ACC112 (cell line): ENCODE data around the gene CAP2.
"Not testable (repeated sequence)": the region's sequence is repeated elsewhere in the genome, so short reads cannot be mapped to it uniquely, and the experiment has no call there.

Source experiments
- H2AFZ ChIP-seq: fragments of 200-600 bp; sonication (generic); one replicate; pipeline ENCODE4 v1.6.0; 2017; ENCODE audit warnings: antibody characterized with exemption, low read length; ENCODE audit not compliant: unreplicated experiment
- H3K27ac ChIP-seq: fragments of 200-600 bp; sonication (generic); 2 replicates; pipeline ENCODE4 v1.5.1; 2014; ENCODE audit warnings: low read depth, mild to moderate bottlenecking, antibody characterized with exemption, low read length, moderate library complexity
- H3K27me3 ChIP-seq: fragments of 200-600 bp; sonication (generic); 2 replicates; pipeline ENCODE4 v1.6.1; 2014; ENCODE audit warnings: mild to moderate bottlenecking, antibody characterized with exemption, low read length, moderate library complexity, mixed read lengths; ENCODE audit not compliant: insufficient read depth
- H3K36me3 ChIP-seq: fragments of 200-600 bp; sonication (generic); 2 replicates; pipeline ENCODE4 v1.6.1; 2016; ENCODE audit warnings: mild to moderate bottlenecking, antibody characterized with exemption, low read length, moderate library complexity, mixed read lengths; ENCODE audit not compliant: insufficient read depth
- H3K4me1 ChIP-seq: fragments of 200-600 bp; sonication (generic); one replicate; pipeline ENCODE4 v1.6.1; 2016; ENCODE audit warnings: low read length, mixed read lengths; ENCODE audit not compliant: insufficient read depth, unreplicated experiment, control insufficient read depth
- H3K4me3 ChIP-seq: fragments of 200-600 bp; sonication (generic); 2 replicates; pipeline ENCODE4 v1.5.1; 2014; ENCODE audit warnings: mild to moderate bottlenecking, low read depth, low read length
- H3K79me2 ChIP-seq: fragments of 200-600 bp; sonication (generic); one replicate; pipeline ENCODE4 v1.6.0; 2016; ENCODE audit warnings: low read length; ENCODE audit not compliant: control insufficient read depth, unreplicated experiment, insufficient read depth

CAP2 gene

GRCh38 chr6:17565399-17565798, 172.0 kb downstream of the CAP2 start:
- Histone ChIP-seq H2AFZ (no peak overlapping the region), H3K4me1 (no peaks in the 10 kb centered on the region), H3K27ac (no peak overlapping the region), H3K79me2 (no peaks in the 10 kb centered on the region), H3K4me3 (no peak overlapping the region), H3K27me3 (no peaks in the 10 kb centered on the region), H3K36me3 (no peaks in the 10 kb centered on the region)

- Histone ChIP-seq H3K79me2 (no peaks in the 10 kb centered on the region), H2AFZ (no peak overlapping the region), H3K27me3 (peaks cover 8% of the 10 kb centered on the region; the same call in 1 of the 2 replicates), H3K36me3 (no peaks in the 10 kb centered on the region), H3K4me1 (no peaks in the 10 kb centered on the region), H3K27ac (peak overlapping the region; percentile 42; the same call in 1 of the 2 replicates), H3K4me3 (no peak overlapping the region)
These were observed 181.6 kb downstream of the CAP2 start for GRCh38 chr6:17574866-17575560.

GRCh38 chr6:17577059-17577458, 183.7 kb downstream of the CAP2 start:
- H3K27ac ChIP-seq = no peak overlapping the region
- H3K4me1 ChIP-seq = no peaks in the 10 kb centered on the region
- H3K27me3 ChIP-seq = peaks cover 6% of the 10 kb centered on the region; the same call in 1 of the 2 replicates
- no peak overlapping the region for H2AFZ ChIP-seq
- H3K4me3 ChIP-seq = no peak overlapping the region
- no peaks in the 10 kb centered on the region for H3K79me2 ChIP-seq
- no peaks in the 10 kb centered on the region for H3K36me3 ChIP-seq

GRCh38 chr6:17580518-17581048, 187.2 kb downstream of the CAP2 start:
- no peaks in the 10 kb centered on the region for H3K79me2 ChIP-seq
- H3K27ac ChIP-seq = no peak overlapping the region
- peak overlapping the region; percentile 5 for H2AFZ ChIP-seq
- peak overlapping the region; percentile 78 for H3K4me3 ChIP-seq
- no peaks in the 10 kb centered on the region for H3K36me3 ChIP-seq
- no peaks in the 10 kb centered on the region for H3K27me3 ChIP-seq
- H3K4me1 ChIP-seq = peaks cover 3% of the 10 kb centered on the region

GRCh38 chr6:17581282-17581681, 187.9 kb downstream of the CAP2 start:
- not testable (repeated sequence) for H3K4me1 ChIP-seq, H2AFZ ChIP-seq, H3K4me3 ChIP-seq, H3K27ac ChIP-seq, H3K36me3 ChIP-seq, H3K27me3 ChIP-seq, H3K79me2 ChIP-seq

- Histone ChIP-seq H3K27me3 (no peaks in the 10 kb centered on the region), H2AFZ (peak overlapping the region; percentile 49), H3K79me2 (no peaks in the 10 kb centered on the region), H3K4me1 (peaks cover 3% of the 10 kb centered on the region), H3K36me3 (no peaks in the 10 kb centered on the region), H3K4me3 (peak overlapping the region; percentile 51), H3K27ac (peak overlapping the region; percentile 43)
These were observed 190.4 kb downstream of the CAP2 start for GRCh38 chr6:17583811-17584210.

GRCh38 chr6:17584241-17584803, 190.9 kb downstream of the CAP2 start:
- peaks cover 3% of the 10 kb centered on the region for H3K4me1 ChIP-seq
- no peaks in the 10 kb centered on the region for H3K36me3 ChIP-seq
- H3K79me2 ChIP-seq = no peaks in the 10 kb centered on the region
- H3K4me3 ChIP-seq = peak overlapping the region; percentile 51
- peak overlapping the region; percentile 69 for H2AFZ ChIP-seq
- no peaks in the 10 kb centered on the region for H3K27me3 ChIP-seq
- peak overlapping the region; percentile 43 for H3K27ac ChIP-seq

GRCh38 chr6:17585766-17586490, 192.5 kb downstream of the CAP2 start:
- Histone ChIP-seq H3K4me1 (peaks cover 3% of the 10 kb centered on the region), H3K36me3 (no peaks in the 10 kb centered on the region)

GRCh38 chr6:17586623-17587022, 193.2 kb downstream of the CAP2 start:
- not testable (repeated sequence) for H2AFZ ChIP-seq, H3K4me1 ChIP-seq, H3K27ac ChIP-seq, H3K27me3 ChIP-seq, H3K4me3 ChIP-seq, H3K79me2 ChIP-seq, H3K36me3 ChIP-seq

More at GRCh38 chr6:17585766-17586490, 192.5 kb downstream of the CAP2 start:
- no peaks in the 10 kb centered on the region for H3K27me3 ChIP-seq
- no peak overlapping the region for H3K4me3 ChIP-seq
- H3K27ac ChIP-seq = no peak overlapping the region
- H2AFZ ChIP-seq = no peak overlapping the region
- no peaks in the 10 kb centered on the region for H3K79me2 ChIP-seq

- H3K4me1 ChIP-seq = peaks cover 3% of the 10 kb centered on the region
- H2AFZ ChIP-seq = no peak overlapping the region
- no peak overlapping the region for H3K4me3 ChIP-seq
- H3K79me2 ChIP-seq = no peaks in the 10 kb centered on the region
- no peaks in the 10 kb centered on the region for H3K36me3 ChIP-seq
- no peaks in the 10 kb centered on the region for H3K27me3 ChIP-seq
- H3K27ac ChIP-seq = no peak overlapping the region
These were observed 194.6 kb downstream of the CAP2 start for GRCh38 chr6:17588011-17588410.
